ENCODE results near the gene ETV3. TPM values are rescaled to one million over a fixed set of nuclear protein-coding genes. Genes with fewer than 3 reads are reported as not detected.
"Not testable (repeated sequence)": the region's sequence is repeated elsewhere in the genome, so short reads cannot be mapped to it uniquely, and the experiment has no call there.

Gene ETV3
- total RNA-seq, 1 experiment from 2014 or later: 6.6 TPM

DNA sequence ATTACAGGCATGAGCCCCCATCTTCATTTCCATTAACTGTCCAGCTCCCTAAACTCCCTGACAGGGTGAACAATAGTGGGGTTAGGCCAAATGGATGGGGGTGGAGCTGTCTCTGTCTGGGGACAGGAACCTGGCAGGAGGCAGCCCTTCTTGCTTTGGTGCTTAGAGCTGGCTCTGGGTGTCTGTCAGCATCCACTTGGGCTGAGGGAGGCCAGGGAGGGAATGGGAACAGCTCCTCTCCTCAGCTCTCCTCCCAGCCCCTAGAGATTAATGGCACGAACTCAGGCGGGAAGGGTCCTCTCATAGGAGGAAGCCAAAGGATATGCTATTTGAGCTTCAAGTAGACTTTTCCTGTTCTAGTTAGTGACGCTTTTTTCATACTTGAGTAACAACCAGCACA is 27.5 kb downstream of the ETV3 start:
- no peaks in the 10 kb centered on the region for H3K9me3 ChIP-seq
- H3K36me3 ChIP-seq: no peaks in the 10 kb centered on the region
- H3K27me3 ChIP-seq: no peaks in the 10 kb centered on the region
- no peak for DNase-seq
- no peak overlapping the region for H3K4me3 ChIP-seq

DNA sequence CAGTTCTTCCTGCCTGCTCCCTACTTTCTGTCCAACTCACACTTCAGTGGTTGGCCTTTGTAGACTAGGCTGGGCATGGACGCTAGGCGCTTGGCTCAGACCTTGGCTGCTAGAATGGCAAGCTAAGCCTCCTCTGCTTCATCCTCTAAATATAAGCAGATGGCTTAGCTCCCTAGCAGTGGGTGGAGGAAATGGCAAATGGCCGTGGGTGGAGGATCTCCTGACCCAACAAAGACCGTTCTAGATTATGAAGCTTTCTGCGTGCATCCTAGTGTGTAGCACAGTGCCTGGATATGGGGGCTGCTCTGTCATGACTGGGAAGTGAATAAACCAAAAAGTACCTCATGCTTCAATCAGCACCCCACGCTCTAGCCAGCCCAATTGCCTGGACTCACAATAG is 28.2 kb downstream of the ETV3 start:
- Histone ChIP-seq H3K4me3 (no peak overlapping the region), H3K36me3 (no peaks in the 10 kb centered on the region), H3K27me3 (no peaks in the 10 kb centered on the region), H3K9me3 (no peaks in the 10 kb centered on the region)
- peak; percentile 45 for DNase-seq

DNA sequence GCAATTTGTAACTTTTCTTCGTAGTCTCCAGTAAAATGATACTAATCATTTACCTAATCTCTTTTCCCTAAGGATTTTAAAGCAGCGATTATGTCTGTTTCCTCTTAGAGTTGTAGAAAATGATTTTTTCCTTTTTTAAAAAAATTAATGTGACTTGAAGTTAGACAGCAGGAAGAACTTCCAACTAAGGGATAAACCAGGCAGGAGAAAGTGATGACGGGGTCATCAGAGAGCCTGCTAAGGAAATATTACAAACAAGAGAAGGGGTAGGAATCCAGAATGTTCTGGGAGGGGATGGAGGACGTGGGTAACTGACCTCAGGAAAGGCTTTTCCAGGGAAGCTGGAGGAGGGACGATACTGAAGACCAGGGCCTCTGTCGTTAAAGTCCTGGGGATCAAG is 29.7 kb downstream of the ETV3 start:
- no peaks in the 10 kb centered on the region for H3K9me3 ChIP-seq
- no peaks in the 10 kb centered on the region for H3K36me3 ChIP-seq
- no peak overlapping the region for H3K4me3 ChIP-seq
- no peak for DNase-seq
- no peaks in the 10 kb centered on the region for H3K27me3 ChIP-seq

DNA sequence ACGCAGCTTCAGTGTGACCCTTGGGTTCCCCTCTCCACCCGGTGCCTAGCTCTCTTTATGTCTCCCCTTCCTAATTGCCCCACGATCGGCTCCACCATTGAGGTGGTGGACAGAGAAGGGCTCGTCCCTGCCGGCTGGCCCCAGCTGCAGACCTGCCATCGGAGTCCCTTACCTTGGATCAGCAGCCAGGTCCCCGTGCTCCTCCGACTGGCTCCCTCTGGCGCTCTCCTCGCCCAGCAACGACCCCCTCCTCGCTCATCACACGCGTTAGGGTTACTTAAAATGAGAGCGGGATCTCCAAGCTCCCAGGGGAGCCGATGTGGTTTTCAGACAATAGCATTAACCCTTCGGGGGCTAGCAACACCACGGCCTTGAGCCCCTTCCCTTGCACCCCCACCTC is 30.5 kb downstream of the ETV3 start:
- no peaks in the 10 kb centered on the region for H3K9me3 ChIP-seq
- no peaks in the 10 kb centered on the region for H3K36me3 ChIP-seq
- no peaks in the 10 kb centered on the region for H3K27me3 ChIP-seq
- DNase-seq: no peak
- no peak overlapping the region for H3K4me3 ChIP-seq

DNA sequence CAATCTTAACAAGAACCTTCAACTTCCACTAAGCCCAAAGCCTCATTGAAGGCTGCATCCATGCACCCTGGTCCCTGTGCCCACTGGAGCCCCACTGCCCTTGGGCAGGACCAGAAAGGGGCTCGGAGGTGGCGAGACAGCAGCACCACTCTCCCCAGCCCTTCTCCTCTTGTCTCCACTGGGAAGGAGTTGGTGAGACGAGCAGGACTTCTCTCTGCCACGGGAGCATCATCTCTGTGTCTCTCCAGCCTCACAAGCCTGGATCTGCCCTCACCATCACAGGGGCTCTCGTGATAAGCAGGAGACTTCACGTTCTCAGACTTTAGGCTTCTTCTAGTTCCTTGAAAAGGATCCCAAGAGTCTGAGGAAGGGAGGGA is 31.4 kb downstream of the ETV3 start:
- no peaks in the 10 kb centered on the region for H3K27me3 ChIP-seq
- DNase-seq: no peak
- no peaks in the 10 kb centered on the region for H3K36me3 ChIP-seq
- no peaks in the 10 kb centered on the region for H3K9me3 ChIP-seq
- H3K4me3 ChIP-seq: no peak overlapping the region

DNA sequence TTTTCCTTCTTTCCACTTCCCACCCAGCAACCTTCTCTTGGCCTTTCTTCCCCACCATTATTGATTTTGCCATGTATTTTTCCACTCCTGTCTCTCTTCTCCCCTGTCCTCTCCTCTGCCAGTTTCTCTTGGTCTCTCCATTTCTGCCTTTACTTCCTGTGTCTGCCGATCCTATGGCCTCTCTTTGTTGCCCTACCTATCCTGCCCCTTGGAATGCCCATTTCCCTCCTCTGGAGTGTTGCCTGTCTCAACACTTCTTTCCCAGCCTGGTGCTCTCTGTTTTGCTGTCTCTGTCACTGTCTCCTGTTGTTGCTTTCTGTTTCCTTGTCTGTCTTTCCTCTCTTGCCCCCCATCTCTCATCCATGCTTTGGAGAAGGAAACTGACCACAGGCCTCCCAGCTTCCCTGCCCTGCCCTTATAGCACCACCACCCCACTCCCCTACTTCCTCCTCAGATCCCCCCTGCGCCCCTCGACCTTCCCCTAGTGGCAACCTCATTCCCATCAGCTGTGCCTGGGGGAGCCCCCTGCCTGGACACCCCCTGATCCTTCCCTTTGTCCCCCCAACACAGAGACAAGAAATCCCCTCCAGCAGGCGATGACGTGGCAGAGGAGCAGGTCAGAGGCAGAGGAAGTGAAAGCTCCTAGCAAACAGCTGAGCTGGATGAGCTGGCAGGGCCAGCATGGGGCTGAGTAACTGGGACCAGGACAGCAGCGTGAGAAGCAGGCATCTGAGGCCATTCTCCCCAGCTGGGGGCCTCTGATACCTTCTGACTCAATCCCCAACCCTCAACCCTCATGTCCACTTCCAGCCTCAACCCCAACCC is 32.0 kb downstream of the ETV3 start:
- no peaks in the 10 kb centered on the region for H3K27me3 ChIP-seq
- peak; percentile 87 for DNase-seq
- H3K9me3 ChIP-seq: no peaks in the 10 kb centered on the region
- no peaks in the 10 kb centered on the region for H3K36me3 ChIP-seq
- no peak overlapping the region for H3K4me3 ChIP-seq

DNA sequence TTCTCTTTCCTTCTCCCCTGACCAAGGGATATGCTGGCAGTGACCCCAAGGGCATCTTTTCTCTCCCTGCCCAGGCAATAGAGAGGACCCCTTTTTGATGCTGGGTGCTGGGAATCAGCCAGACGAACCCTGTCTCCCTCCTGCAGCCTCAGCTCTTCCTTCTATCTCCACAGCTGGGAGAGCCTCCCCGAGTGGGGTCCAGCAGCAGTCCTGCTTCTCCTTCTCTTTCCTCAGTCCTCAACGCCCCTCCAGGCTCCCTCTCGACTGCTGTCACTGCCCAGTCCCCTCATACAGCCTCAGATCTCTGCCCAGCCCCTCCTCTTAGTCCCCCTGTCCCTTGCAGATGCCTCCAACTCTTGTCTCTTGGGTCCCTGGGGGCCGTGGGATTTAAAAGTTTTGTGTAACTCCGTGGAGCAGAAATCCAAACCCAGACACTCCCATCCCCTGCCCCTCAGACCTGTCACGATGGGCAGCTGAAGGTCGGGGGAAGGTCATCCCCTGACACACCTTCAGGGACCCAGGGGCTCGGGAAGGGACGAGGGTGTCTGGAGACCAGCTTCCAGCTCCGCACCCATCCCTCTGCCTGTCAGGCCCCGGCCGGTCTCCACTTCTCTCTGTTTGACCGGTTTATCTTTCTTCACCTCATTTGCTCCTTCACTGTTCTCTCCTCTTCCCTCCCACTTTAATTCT is 32.8 kb downstream of the ETV3 start:
- no peaks in the 10 kb centered on the region for H3K36me3 ChIP-seq
- H3K27me3 ChIP-seq: no peaks in the 10 kb centered on the region
- H3K4me3 ChIP-seq: no peak overlapping the region
- no peak for DNase-seq
- no peaks in the 10 kb centered on the region for H3K9me3 ChIP-seq

DNA sequence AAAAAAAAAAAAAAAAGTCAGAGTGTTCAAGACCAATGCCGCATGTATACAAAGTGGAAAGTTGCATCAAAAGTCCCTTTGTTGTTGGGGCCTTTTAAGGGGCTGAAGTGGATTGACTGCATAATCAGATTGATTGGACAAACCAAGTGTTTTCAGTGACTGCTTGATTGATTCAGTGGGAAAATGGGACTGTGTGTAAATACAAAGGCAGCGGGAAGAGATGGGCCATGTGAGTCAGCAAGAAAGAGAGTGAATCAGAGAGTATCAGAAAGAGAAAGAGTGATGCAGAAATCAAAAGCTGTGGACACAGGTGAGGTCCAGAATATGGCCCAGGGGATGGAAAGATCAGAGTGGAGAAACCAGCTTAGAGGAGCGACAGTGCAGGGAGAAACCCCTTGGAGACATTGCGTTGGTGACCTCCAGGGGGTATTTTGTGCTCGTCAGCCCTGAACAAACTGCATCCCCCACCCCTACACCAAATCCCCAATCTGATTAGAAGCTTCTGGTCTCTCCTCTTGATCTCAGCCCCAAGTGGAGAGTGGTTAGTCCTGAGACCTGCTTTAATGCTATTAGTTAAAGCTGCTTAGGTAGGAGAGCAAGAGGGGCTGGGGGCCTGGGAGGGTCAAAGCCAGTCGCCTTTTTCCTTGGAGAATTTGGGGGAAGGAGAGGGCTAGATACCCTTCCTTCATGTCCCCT is 33.4 kb downstream of the ETV3 start:
- DNase-seq: peak; percentile 17
- H3K27me3 ChIP-seq: no peaks in the 10 kb centered on the region
- H3K4me3 ChIP-seq: no peak overlapping the region
- H3K36me3 ChIP-seq: no peaks in the 10 kb centered on the region
- no peaks in the 10 kb centered on the region for H3K9me3 ChIP-seq

DNA sequence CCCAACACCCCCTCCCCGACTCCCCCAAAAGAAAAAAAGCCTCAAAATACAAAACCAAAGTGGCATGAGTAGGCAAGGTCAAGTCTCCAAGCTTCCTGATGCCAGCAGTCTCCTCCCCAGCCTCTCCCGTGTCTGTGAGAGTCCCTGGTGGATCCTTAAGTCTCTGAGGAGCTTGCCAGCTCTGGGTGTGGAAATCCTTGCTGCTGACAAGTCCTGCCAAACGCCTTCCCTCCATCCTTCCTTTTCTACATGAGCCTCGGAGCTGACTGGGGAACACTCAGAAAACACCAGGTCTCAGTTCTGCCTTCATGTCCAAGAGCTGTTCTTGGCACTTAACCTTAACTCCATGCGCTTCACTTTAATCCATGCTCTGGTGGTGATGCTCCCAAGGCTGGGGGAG is 34.9 kb downstream of the ETV3 start:
- Histone ChIP-seq H3K27me3 (no peaks in the 10 kb centered on the region), H3K4me3 (no peak overlapping the region), H3K36me3 (no peaks in the 10 kb centered on the region), H3K9me3 (no peaks in the 10 kb centered on the region)
- DNase-seq: no peak

DNA sequence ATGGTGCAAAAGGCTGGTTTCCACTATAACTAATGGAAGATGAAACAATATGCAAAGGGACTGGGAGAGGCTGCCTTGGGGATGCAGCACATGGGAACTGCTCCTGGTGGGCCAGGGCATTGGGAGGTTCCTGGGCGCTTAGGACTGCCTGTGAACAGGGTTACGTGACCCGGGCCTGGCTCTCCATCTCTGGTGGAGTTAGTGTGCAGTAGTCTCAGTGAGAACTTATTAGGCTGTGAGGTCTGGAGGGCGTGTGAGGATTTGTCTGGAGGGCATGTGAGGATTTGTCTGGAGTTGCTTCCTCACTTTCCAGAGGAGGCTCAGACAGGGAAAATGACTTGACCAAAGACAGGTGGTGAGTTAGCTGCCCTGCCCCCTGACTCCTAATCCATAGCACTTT is 37.0 kb downstream of the ETV3 start:
- Histone ChIP-seq H3K27me3 (no peaks in the 10 kb centered on the region), H3K4me3 (no peak overlapping the region), H3K9me3 (no peaks in the 10 kb centered on the region), H3K36me3 (no peaks in the 10 kb centered on the region)
- DNase-seq: no peak

DNA sequence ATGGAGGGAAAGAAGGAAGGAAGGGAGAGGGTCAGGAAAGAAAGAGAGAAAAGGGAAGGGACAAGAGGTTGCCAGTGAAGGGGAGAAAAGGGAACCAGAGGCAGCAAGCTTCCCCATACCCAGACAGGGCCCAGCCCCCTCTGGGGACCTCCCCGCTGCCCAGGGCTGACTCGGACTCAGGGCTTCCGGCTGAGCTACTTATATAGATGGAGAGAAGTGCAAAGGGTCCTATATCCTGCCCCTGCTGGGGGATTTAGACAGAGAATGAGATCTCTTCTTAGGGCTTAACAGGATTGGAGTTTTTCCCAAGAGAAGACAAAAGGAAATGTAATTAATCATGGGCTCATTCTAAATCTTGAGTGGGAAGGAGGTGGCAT is 38.6 kb downstream of the ETV3 start, which contains the start of gene ETV3L:
TSS of gene ETV3L (minus strand) at position 176 of the 377 bp plus-strand sequence. CDS start 285 bp downstream, outside the sequence.
- no peak for DNase-seq
- Histone ChIP-seq H3K9me3 (no peaks in the 10 kb centered on the region), H3K27me3 (no peaks in the 10 kb centered on the region), H3K36me3 (no peaks in the 10 kb centered on the region), H3K4me3 (no peak within 1 kb of the TSS)

DNA sequence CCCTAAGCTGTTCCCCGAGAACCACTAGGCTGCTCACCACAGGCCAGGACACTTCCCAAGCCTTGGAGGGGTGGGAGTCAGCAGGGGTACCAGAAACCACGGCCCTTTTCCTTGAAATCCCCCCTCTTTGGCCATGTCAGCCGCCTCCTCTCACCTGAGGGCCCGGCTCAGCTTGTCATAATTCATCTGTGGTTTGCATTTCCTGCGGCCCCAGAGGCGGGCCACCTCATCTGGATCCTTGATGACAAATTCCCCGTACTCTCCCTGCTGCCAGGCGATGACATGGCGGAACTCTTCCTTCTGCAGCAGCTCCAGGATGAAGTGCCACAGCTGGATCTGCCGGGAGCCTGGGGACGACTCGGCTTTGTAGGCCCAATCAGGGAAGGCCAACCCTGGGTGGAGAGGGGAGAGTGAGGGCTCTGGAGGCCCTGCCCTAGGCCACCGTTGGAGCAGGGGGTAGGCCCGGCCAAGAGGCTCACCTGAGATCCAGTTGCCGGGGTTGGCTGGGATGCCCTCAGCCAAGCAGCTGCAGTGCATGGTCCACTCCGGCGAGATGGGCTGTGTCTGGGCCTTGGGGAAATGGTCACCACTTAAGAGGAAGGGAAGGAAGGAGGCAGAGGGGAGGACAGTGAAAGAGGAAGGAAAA is 39.1 kb downstream of the ETV3 start:
- not testable (repeated sequence) for H3K27me3 ChIP-seq, H3K36me3 ChIP-seq, H3K4me3 ChIP-seq, H3K9me3 ChIP-seq, DNase-seq

DNA sequence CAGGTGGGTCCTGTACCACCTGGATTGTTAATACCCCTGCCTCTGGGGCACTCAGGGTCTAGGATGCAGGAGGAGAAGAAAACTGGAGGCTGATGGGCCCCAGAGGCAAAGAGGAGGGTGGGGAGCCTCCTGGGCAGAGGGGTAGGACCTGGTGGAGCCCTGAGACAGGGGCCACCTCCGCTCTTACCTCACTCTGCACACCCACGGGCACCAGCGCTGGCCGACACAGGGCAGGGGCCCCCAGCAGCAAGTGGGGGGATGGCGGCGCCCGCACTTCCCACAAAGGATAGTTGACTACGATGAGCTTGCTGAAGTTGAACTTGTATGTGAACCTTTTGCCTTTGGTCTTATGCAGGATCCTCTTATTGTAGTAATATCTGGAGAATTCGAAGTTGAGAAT is 39.7 kb downstream of the ETV3 start:
- no peak overlapping the region for H3K4me3 ChIP-seq
- H3K36me3 ChIP-seq: no peaks in the 10 kb centered on the region
- no peaks in the 10 kb centered on the region for H3K27me3 ChIP-seq
- no peak for DNase-seq
- no peaks in the 10 kb centered on the region for H3K9me3 ChIP-seq

DNA sequence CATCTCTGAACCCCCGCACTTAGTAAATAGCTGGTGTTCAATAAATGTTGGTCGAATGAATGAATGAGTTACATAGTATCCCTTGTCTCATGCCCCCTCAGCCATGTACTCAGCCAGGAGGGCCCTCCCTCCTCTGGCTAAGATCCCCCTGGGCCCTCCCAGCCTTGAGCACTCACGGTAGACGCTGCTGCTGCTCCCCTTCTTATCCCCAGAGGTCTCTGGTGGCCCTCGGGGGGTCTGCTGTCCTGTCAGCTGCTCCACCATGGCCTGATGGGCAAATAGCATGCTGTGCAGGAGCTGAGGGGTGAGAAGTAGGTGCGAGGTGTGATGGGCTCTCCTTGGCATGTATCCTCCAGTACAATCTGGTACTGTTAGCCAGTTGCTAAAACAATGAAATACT is 40.5 kb downstream of the ETV3 start:
- Histone ChIP-seq H3K27me3 (no peaks in the 10 kb centered on the region), H3K4me3 (no peak overlapping the region), H3K9me3 (no peaks in the 10 kb centered on the region), H3K36me3 (no peaks in the 10 kb centered on the region)
- DNase-seq: no peak

DNA sequence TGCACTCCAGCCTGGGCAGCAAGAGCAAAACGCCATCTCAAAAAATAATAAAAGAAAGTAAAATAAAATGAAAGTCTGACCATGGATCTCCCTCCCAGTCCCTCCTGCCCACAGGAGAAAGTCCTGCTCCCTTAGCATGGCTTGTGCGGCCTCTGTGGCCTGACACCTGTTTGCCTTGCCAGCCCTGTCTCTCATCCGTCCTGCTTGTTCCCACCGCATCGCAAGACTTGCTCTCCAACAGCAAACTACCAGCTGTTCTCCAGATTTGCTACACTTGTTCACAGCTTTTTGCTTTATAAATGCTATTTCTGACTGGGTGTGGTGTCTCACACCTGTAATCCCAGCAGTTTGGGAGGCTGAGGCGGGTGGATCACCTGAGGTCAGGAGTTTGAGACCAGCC is 41.3 kb downstream of the ETV3 start:
- Histone ChIP-seq H3K9me3 (no peaks in the 10 kb centered on the region), H3K36me3 (no peaks in the 10 kb centered on the region)
- DNase-seq: no peak

DNA sequence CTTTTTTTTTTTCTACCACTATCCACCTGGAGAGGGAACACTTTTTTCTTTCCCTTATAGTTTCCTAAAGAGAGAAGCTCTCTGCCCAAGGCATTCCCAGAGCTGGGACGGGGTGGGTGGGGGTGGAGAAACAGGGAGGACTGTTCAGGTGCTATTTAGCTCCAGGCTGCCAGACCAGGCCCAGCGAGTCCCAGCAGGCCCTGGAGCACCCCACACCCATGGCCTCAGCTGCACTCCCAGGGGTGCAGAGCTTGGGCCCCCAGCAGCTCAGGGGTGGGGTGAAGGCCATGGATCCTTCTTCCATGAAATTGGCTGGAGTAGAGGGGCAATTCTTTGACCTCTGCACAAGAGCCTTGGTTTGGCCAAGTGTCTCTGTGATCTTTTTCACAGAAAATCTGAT is 42.6 kb downstream of the ETV3 start:
- no peaks in the 10 kb centered on the region for H3K27me3 ChIP-seq
- H3K9me3 ChIP-seq: no peaks in the 10 kb centered on the region

More for the DNA sequence above, 41.3 kb downstream of the ETV3 start:
- no peaks in the 10 kb centered on the region for H3K27me3 ChIP-seq
- H3K4me3 ChIP-seq: no peak overlapping the region

DNA sequence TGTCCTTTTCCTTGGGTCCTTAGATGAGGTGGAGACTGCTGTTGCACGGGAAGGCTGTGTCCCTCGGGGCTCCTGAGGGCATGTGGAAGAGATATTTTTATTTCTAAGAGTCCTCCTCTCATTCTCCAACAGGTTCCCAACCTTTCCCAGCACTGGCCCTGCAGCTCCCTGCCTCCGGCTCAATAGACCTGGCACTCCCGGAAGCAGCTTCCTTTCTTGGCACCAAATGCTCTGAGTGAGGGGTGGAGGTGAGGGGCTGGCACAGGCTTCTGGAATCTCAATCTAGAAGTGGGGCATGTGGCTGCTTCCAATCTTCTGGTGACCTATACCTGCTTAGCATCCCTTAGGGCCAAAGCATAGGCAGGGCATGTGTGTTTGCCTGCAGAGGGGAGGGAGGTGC is 43.1 kb downstream of the ETV3 start:
- no peak overlapping the region for H3K4me3 ChIP-seq
- DNase-seq: no peak
- no peaks in the 10 kb centered on the region for H3K9me3 ChIP-seq
- H3K36me3 ChIP-seq: no peaks in the 10 kb centered on the region
- H3K27me3 ChIP-seq: no peaks in the 10 kb centered on the region

More for the DNA sequence above, 42.6 kb downstream of the ETV3 start:
- Histone ChIP-seq H3K36me3 (no peaks in the 10 kb centered on the region), H3K4me3 (no peak overlapping the region)
- no peak for DNase-seq
